Measurements from ENCODE around the gene ERH.
"Not testable (repeated sequence)": the region's sequence is repeated elsewhere in the genome, so short reads cannot be mapped to it uniquely, and the experiment has no call there.

ERH gene

GRCh38 chr14:69429643-69430042 lies 31.5 kb upstream of the ERH start:
- no peak overlapping the region for H3K4me3 ChIP-seq (replicated peaks in 1 of 2; ENCODE audit: low read depth in 2 of 2, low read length in 2 of 2)
- DNase-seq (ENCODE audit: low read depth in 2 of 2): no peak
- TF ChIP-seq, protein P1, sequence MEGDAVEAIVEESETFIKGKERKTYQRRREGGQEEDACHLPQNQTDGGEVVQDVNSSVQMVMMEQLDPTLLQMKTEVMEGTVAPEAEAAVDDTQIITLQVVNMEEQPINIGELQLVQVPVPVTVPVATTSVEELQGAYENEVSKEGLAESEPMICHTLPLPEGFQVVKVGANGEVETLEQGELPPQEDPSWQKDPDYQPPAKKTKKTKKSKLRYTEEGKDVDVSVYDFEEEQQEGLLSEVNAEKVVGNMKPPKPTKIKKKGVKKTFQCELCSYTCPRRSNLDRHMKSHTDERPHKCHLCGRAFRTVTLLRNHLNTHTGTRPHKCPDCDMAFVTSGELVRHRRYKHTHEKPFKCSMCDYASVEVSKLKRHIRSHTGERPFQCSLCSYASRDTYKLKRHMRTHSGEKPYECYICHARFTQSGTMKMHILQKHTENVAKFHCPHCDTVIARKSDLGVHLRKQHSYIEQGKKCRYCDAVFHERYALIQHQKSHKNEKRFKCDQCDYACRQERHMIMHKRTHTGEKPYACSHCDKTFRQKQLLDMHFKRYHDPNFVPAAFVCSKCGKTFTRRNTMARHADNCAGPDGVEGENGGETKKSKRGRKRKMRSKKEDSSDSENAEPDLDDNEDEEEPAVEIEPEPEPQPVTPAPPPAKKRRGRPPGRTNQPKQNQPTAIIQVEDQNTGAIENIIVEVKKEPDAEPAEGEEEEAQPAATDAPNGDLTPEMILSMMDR (IDR thresholded peaks at IDR 0.05; ENCODE audit: low read depth, low read length): no peak

- TF ChIP-seq, protein P1 (IDR thresholded peaks at IDR 0.05; ENCODE audit: low read depth, low read length): no peak
- no peak overlapping the region for H3K4me3 ChIP-seq (replicated peaks in 1 of 2; ENCODE audit: low read depth in 2 of 2, low read length in 2 of 2)
- DNase-seq (ENCODE audit: low read depth in 2 of 2): no peak
These were observed 30.3 kb upstream of the ERH start for GRCh38 chr14:69428289-69428998.

- DNase-seq (ENCODE audit: low read depth in 2 of 2): no peak
- TF ChIP-seq, protein P1 (IDR thresholded peaks at IDR 0.05; ENCODE audit: low read depth, low read length): no peak
- H3K4me3 ChIP-seq (replicated peaks in 1 of 2; ENCODE audit: low read depth in 2 of 2, low read length in 2 of 2): no peak overlapping the region
These were observed 29.5 kb upstream of the ERH start for GRCh38 chr14:69427596-69427995.

GRCh38 chr14:69424149-69424923 lies 26.2 kb upstream of the ERH start:
- TF ChIP-seq, protein P1 (IDR thresholded peaks at IDR 0.05; ENCODE audit: low read depth, low read length): no peak
- H3K4me3 ChIP-seq (replicated peaks in 1 of 2; ENCODE audit: low read depth in 2 of 2, low read length in 2 of 2): no peak overlapping the region
- DNase-seq (ENCODE audit: low read depth in 2 of 2): peak in 1 of 2 donors; percentile 40

DNA sequence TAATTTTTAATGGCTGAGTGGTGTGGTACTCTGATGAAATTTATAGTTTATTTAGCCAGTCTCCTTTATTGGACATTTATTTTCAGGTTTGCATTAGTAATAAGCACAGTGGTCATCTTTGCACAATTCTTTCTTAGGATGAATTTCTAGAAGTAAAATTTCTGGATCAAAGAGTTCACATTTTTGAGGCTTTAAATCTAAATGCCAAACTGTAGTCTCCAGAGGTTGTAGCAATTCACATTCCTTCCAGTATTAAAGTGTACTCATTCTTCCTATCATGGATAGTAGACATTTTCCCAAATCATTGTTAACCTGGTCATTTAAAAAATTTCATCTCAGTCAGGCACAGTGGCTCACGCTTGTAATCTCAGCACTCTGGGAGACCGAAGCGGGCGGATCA lies 25.2 kb upstream of the ERH start:
- peak; percentile 14 to 38 for DNase-seq (ENCODE audit: low read depth in 2 of 2)
- TF ChIP-seq, protein P1 (IDR thresholded peaks at IDR 0.05; ENCODE audit: low read depth, low read length): no peak
- H3K4me3 ChIP-seq (replicated peaks in 1 of 2; ENCODE audit: low read depth in 2 of 2, low read length in 2 of 2): no peak overlapping the region

DNA sequence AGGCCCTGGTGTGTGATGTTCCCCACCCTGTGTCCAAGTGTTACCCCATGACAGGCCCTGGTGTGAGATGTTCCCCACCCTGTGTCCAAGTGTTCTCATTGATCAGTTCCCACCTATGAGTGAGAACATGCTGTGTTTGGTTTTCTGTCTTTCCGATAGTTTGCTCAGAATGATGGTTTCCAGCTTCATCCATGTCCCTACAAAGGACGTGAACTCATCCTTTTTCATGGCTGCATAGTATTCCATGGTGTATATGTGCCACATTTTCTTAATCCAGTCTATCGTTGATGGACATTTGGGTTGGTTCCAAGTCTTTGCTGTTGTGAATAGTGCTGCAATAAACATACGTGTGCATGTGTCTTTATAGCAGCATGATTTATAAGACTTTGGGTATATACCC lies 18.0 kb upstream of the ERH start:
- DNase-seq (ENCODE audit: low read depth in 2 of 2); H3K4me3 ChIP-seq (replicated peaks in 1 of 2; ENCODE audit: low read depth in 2 of 2, low read length in 2 of 2): not testable (repeated sequence)

DNA sequence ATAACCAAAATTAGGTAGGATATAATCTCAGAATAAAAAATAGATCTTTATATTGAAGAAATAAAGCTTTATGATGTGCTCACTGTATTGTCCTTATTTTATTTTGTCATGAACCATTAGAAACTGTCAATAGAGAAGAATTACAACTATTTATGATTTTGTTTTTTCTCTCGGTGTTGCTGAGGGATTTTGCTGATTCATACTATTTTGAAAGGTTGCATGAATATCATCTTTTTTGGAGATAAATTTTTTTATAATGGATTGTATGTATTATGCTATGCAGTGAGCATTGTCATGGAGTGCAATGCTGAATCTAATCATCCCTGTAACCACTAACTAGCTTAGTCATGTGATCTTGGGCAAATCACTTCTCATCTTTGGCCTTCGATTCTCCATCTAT lies 15.4 kb upstream of the ERH start:
- TF ChIP-seq, protein P1 (IDR thresholded peaks at IDR 0.05; ENCODE audit: low read depth, low read length): no peak
- no peak for DNase-seq (ENCODE audit: low read depth in 2 of 2)
- no peak overlapping the region for H3K4me3 ChIP-seq (replicated peaks in 1 of 2; ENCODE audit: low read depth in 2 of 2, low read length in 2 of 2)

Data from cardiac fibroblast (primary cell).